Activated B cell treated with CpG ODN at 0.5 μM for 24 hours (primary cell): ENCODE data around the gene TTBK1. TPM values are rescaled to one million over a fixed set of nuclear protein-coding genes. Genes with fewer than 3 reads are reported as not detected.
"Not testable (repeated sequence)": the region's sequence is repeated elsewhere in the genome, so short reads cannot be mapped to it uniquely, and the experiment has no call there.

Source experiments
- ATAC-seq: fragments of 200-7000 bp; cut with Tn5 transposase; one replicate; pipeline ENCODE4 v1.10.0; 2021; ENCODE audit warnings: low read depth, mild to moderate bottlenecking, moderate library complexity
- CTCF ChIA-PET: fragments of 350-600 bp; sonication (Branson Sonifier 250); formaldehyde crosslinking; loops from one replicate; lab custom pipeline; 2021; ENCODE audit warnings: antibody characterized with exemption; lab: Charles Lee
- POLR2A ChIA-PET: fragments of 350-600 bp; sonication (Branson Sonifier 250); formaldehyde crosslinking; loops from one replicate; lab custom pipeline; 2021; ENCODE audit warnings: antibody characterized with exemption; lab: Charles Lee
- DNase-seq: peaks from one replicate; pipeline ENCODE4 v3.0.0; 2022
- H3K27ac Mint-ChIP-seq: one replicate; pipeline ENCODE4 v1.8.0; 2020; ENCODE audit warnings: mixed read lengths
- H3K27me3 Mint-ChIP-seq: one replicate; pipeline ENCODE4 v1.8.0; 2021; ENCODE audit warnings: mixed read lengths
- H3K36me3 Mint-ChIP-seq: one replicate; pipeline ENCODE4 v1.8.0; 2021; ENCODE audit warnings: low read depth, mixed read lengths
- H3K4me1 Mint-ChIP-seq: one replicate; pipeline ENCODE4 v1.8.0; 2021; ENCODE audit warnings: mixed read lengths
- H3K4me3 Mint-ChIP-seq: one replicate; pipeline ENCODE4 v1.8.0; 2020; ENCODE audit warnings: mild to moderate bottlenecking, mixed read lengths
- H3K9me3 Mint-ChIP-seq: one replicate; pipeline ENCODE4 v1.8.0; 2020; ENCODE audit warnings: mixed read lengths
- intact Hi-C: fragments of 100-400 bp; cut with micrococcal nuclease; formaldehyde crosslinking; loops from one replicate; pipeline ENCODE4 v1.15.1; 2024
- total RNA-seq: library from RNA; stranded (reverse); gene quantifications from 2 replicates; pipeline ENCODE4 v1.2.3, GENCODE V29; 2022
- TF ChIP-seq, protein P1 (sequence below): fragments of 200-600 bp; IDR thresholded peaks from one replicate; pipeline ENCODE4 v1.8.0; 2022; ENCODE audit warnings: antibody characterized with exemption, mild to moderate bottlenecking

TTBK1 gene
- total RNA-seq, 1 donor from 2014 or later = 0.13 TPM

DNA sequence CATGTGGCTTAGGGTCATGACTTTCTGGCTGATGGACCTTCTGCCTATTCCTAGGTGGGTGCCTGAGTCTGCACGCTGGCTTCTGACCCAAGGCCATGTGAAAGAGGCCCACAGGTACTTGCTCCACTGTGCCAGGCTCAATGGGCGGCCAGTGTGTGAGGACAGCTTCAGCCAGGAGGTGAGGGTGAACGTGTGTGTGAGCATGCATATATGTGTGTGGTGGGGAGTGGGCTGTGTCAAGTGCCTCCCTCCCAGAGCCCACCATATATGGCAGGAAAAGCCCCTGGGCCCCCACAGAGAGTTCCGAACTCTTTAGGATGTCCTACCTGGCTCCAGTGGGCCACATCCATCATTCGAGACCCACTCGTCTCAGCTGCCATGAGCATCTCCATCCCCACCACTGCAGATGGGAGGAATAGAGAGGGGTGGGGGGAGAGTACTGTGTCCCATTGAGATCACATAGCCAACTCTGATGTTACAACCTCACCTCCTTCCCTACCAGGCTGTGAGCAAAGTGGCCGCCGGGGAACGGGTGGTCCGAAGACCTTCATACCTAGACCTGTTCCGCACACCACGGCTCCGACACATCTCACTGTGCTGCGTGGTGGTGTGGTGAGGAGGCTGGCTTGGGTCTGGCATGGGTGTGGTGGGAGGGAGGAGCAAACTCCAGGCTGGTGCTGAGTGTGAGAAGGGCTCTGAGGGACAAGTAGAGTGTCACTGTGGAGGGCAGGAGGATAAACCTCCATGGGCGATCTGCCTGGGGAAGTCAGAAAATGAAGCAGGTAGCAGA is 58.0 kb downstream of the TTBK1 start:
- DNase-seq = no peak
- Mint-ChIP-seq H3K4me3 (no peak overlapping the region), H3K27ac (no peak overlapping the region), H3K27me3 (peaks cover 2% of the 10 kb centered on the region), H3K9me3 (no peaks in the 10 kb centered on the region), H3K36me3 (no peaks in the 10 kb centered on the region), H3K4me1 (peaks cover 4% of the 10 kb centered on the region)
- ChIA-PET CTCF (no interaction called here), POLR2A (interaction anchor here (0.6 kb wide), 1 partner anchor 42 kb away, joined by 13 read pairs; no protein-coding TSS in a partner anchor)
- TF ChIP-seq, protein P1, sequence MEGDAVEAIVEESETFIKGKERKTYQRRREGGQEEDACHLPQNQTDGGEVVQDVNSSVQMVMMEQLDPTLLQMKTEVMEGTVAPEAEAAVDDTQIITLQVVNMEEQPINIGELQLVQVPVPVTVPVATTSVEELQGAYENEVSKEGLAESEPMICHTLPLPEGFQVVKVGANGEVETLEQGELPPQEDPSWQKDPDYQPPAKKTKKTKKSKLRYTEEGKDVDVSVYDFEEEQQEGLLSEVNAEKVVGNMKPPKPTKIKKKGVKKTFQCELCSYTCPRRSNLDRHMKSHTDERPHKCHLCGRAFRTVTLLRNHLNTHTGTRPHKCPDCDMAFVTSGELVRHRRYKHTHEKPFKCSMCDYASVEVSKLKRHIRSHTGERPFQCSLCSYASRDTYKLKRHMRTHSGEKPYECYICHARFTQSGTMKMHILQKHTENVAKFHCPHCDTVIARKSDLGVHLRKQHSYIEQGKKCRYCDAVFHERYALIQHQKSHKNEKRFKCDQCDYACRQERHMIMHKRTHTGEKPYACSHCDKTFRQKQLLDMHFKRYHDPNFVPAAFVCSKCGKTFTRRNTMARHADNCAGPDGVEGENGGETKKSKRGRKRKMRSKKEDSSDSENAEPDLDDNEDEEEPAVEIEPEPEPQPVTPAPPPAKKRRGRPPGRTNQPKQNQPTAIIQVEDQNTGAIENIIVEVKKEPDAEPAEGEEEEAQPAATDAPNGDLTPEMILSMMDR = no peak
- intact Hi-C loops = no loop called here
- no peak for ATAC-seq

DNA sequence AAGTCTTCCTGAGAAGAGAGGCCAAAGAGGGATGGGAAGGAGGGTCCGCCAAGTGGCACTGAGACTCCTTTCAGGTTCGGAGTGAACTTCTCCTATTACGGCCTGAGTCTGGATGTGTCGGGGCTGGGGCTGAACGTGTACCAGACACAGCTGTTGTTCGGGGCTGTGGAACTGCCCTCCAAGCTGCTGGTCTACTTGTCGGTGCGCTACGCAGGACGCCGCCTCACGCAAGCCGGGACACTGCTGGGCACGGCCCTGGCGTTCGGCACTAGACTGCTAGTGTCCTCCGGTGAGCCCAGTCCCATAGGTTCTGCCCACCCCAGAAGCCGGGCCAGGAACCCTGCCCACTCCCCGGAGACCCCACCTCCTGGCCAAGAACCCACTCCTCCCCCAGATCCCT is 58.8 kb downstream of the TTBK1 start:
- ChIA-PET POLR2A (no interaction called here), CTCF (no interaction called here)
- Mint-ChIP-seq H3K4me3 (no peak overlapping the region), H3K27me3 (no peaks in the 10 kb centered on the region), H3K4me1 (peaks cover 8% of the 10 kb centered on the region), H3K36me3 (no peaks in the 10 kb centered on the region), H3K27ac (no peak overlapping the region), H3K9me3 (no peaks in the 10 kb centered on the region)
- DNase-seq = no peak
- TF ChIP-seq, protein P1 = no peak
- ATAC-seq = no peak
- intact Hi-C loops = no loop called here

DNA sequence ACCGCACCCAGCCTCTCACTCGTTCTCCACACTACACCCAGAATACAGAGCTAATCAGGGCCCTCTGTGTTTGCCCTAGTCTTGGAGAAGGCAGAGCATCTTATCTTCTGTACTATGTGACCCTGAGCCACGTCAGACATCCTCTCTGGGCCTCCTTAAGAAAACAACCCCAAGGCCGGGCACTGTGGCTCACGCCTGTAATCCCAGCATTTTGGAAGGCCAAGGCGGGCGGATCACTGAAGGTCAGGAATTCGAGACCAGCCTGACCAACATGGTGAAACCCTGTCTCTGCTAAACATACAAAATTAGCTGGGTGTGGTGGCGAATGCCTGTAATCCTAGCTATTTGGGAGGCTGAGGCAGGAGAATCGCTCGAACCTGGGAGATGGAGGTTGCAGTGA is 59.7 kb downstream of the TTBK1 start:
- CTCF ChIA-PET = not testable (repeated sequence)

DNA sequence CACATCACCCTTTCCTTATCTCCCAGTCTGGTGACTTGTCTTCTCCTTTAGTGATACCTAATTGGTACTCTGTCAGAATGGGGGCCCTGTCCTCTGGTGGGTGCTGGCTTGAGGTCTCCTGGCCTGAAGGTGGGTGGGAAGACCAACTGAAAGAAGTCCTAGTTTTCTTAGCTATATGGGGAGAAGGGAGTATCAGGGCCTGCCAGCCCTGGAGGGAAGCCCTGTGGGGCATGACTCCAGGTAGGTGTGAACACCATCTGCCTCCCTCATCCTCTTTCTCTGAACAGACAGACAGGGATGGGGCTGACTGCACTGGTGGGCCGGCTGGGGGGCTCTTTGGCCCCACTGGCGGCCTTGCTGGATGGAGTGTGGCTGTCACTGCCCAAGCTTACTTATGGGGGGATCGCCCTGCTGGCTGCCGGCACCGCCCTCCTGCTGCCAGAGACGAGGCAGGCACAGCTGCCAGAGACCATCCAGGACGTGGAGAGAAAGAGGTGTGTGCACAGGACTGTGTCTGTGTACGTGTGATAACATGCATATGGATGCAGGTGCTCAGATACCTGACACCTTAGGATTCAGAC is 60.6 kb downstream of the TTBK1 start:
- Mint-ChIP-seq H3K4me3 (no peak overlapping the region), H3K4me1 (peaks cover 19% of the 10 kb centered on the region), H3K27me3 (no peaks in the 10 kb centered on the region), H3K9me3 (no peaks in the 10 kb centered on the region), H3K27ac (no peak overlapping the region), H3K36me3 (no peaks in the 10 kb centered on the region)
- POLR2A ChIA-PET = no interaction called here
- no peak for ATAC-seq
- no peak for DNase-seq
- TF ChIP-seq, protein P1 = no peak
- intact Hi-C loops = no loop called here
- CTCF ChIA-PET = no interaction called here

More for the DNA sequence above, 59.7 kb downstream of the TTBK1 start:
- ATAC-seq, POLR2A ChIA-PET, intact Hi-C loops, H3K36me3 Mint-ChIP-seq, H3K4me3 Mint-ChIP-seq, DNase-seq, H3K27me3 Mint-ChIP-seq, H3K9me3 Mint-ChIP-seq, H3K27ac Mint-ChIP-seq: not testable (repeated sequence)
- peaks cover 12% of the 10 kb centered on the region for H3K4me1 Mint-ChIP-seq

DNA sequence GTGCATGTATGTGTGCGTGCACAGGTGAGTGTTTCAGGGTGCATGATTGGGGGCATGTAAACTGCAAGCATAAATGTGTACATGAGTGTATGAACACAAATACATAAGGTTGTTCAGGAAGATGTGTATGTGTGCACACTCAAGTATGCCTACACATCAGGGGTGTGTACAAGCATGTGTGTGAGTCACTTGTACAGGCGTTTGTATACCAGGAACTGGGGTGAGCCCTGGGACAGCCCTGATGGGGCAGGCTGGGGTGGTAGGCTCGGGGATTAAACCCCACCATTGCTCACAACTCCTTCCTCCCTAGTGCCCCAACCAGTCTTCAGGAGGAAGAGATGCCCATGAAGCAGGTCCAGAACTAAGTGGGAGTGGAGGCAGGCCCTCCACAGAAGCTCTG is 61.1 kb downstream of the TTBK1 start:
- H3K9me3 Mint-ChIP-seq = no peaks in the 10 kb centered on the region
- ChIA-PET POLR2A (no interaction called here), CTCF (no interaction called here)
- no peaks in the 10 kb centered on the region for H3K36me3 Mint-ChIP-seq
- H3K27ac Mint-ChIP-seq = no peak overlapping the region
- intact Hi-C loops = no loop called here
- H3K4me1 Mint-ChIP-seq = peaks cover 24% of the 10 kb centered on the region
- no peaks in the 10 kb centered on the region for H3K27me3 Mint-ChIP-seq
- H3K4me3 Mint-ChIP-seq = no peak overlapping the region
- TF ChIP-seq, protein P1 = no peak
- ATAC-seq (no peak), DNase-seq (no peak)
